LNCAP (cell line): ENCODE data around the gene LELP1.

Source experiments
- CTCF ChIP-seq: fragments of 450-650 bp; IDR thresholded peaks from 2 replicates; pipeline ENCODE4 v1.5.1; 2017; ENCODE audit warnings: mild to moderate bottlenecking

Gene LELP1

GRCh38 chr1:153217744-153218416 is 14.7 kb downstream of the LELP1 start:
- TF ChIP-seq CTCF, result no peak

- TF ChIP-seq CTCF, result no peak
Measured at GRCh38 chr1:153220606-153221303, 17.5 kb downstream of the LELP1 start.

GRCh38 chr1:153223040-153223891 is 20.0 kb downstream of the LELP1 start:
- TF ChIP-seq CTCF, result peak; percentile 90

DNA sequence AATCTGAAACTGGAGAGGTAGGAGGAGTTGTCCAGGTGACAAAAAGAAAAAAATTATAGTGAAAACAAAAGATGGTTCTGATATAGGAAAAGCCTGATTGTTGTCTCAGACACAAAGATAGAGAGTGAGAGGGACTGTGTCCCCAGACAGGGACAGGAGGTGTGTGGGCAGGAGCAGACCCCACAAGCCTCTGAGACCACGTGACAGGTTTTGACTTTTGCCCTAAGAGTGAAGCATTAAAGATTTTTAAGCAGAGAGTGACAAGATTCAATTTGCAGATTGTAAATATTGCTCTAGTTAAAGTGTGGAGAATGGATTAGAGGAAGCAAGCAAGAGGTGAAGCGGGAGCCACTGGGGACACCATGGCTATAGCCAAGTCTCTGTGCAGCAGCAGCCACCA is 24.6 kb downstream of the LELP1 start:
- TF ChIP-seq CTCF, result no peak

DNA sequence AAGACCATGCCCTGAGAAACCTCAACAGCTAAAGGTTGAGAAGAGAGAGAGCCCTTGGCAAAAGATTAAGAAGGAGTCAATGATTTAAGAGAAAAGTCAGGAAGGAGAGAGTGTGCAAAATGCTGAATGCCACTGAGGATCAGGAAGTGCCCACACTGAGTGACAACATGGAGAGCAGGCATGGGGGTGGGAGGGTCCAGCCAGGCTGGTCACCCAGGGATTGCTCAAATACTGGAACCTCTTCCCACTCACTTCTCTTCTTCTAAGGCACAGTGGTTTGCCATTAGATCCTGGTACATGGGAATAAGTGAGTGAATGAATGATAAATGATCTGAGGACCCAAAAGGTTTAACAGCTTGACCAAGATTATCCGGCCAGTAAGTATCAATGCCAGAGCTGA is 25.3 kb downstream of the LELP1 start:
- no peak for TF ChIP-seq CTCF

DNA sequence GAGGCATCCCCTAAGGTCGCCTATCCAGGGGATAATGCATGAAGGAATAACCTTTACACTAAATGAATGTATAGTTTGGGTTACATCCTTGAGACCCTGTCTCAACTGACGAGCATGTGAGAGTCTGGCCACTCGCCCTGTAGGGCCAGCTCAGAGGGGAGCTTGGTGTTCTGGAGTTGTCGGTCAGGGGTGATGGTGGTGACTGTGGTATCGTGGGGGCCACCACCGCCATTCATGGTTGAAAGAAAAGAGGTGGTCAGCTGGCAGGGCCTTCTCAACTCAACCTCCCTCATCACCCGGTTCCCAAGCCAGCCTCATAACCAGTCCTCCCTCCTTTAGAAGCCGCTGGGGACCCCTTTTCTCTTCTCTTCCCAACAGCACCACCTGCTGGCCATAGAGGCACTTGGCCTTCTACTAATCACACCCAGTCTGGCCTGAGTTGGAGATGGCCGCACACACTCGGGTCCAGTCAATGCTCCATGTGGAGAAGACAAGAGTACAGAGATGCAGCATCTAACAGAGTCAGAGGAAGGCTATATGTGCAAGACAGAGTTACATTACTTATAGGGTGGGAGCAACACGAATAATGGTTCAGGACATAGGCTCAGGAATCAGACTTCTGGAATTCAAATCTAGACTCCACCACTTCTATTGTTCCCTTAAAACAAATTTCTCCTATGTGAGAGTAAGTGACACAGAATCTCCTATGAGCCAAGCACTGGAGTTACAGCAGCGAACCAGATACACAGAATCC is 26.0 kb downstream of the LELP1 start:
- peak; percentile 77 for TF ChIP-seq CTCF

DNA sequence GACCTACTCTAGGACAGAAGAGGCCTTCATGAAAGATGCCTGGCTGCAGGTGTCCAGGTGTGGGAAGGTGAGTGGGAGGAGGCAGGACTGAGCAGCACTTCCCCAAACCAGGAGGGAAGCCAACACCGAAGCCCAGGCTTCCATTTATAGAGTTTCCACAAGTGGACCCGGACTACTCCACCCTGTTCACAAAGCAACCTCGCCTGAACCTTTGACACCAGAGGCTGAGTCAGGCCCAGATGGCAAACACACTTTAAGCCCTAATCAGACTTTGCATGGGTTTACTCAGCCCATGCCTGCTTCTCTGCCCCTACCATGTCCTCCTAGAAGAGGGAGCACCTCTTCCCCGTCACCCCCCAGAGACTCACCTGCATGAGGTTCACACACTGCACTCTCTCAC is 28.1 kb downstream of the LELP1 start:
- TF ChIP-seq CTCF, result no peak
